Tibial nerve (tissue), 4 donors: ENCODE measurements around the gene PPP1R14C. TPM values are rescaled to one million over a fixed set of nuclear protein-coding genes. Genes with fewer than 3 reads are reported as not detected.

Source experiments
- DNase-seq, 2 donors: peaks; one replicate each; pipeline ENCODE4 v3.0.0-alpha.2; 2019; ENCODE audit warnings: low spot score in 2 of 2
- H3K27ac ChIP-seq, 4 donors: fragments of 200-600 bp; sonication (generic) in 3 of 4; one replicate each; pipeline ENCODE4 v1.5.1; 2017 to 2019; ENCODE audit warnings: mild to moderate bottlenecking in 1 of 4
- H3K27me3 ChIP-seq, 2 donors: fragments of 200-600 bp; sonication (generic) in 1 of 2; one replicate each; pipeline versions ENCODE4 v1.5.1 to v1.6.0; 2017 to 2019
- H3K36me3 ChIP-seq, 3 donors: fragments of 200-600 bp; sonication (generic); one replicate each; pipeline ENCODE4 v1.5.1; 2018 to 2019
- H3K4me1 ChIP-seq, 4 donors: fragments of 200-600 bp; sonication (generic) in 3 of 4; one replicate each; pipeline ENCODE4 v1.5.1; 2017 to 2019
- H3K4me3 ChIP-seq, 4 donors: fragments of 200-600 bp; sonication (generic) in 3 of 4; one replicate each; pipeline ENCODE4 v1.5.1; 2017 to 2019; ENCODE audit warnings: mild to moderate bottlenecking in 1 of 4, moderate library complexity in 1 of 4
- H3K9me3 ChIP-seq, 4 donors: fragments of 200-600 bp; sonication (generic) in 3 of 4; one replicate each; pipeline ENCODE4 v1.5.1; 2017 to 2019
- CTCF ChIP-seq, 5 experiments: fragments of 200-600 bp in 3 of 5; fragments of 450-650 bp in 2 of 5; sonication (generic) in 3 of 5; IDR thresholded peaks; one replicate each; pipeline ENCODE4 v1.5.1; 2016 to 2019; ENCODE audit warnings: antibody characterized with exemption in 5 of 5, mild to moderate bottlenecking in 3 of 5, moderate library complexity in 2 of 5
- EP300 ChIP-seq, 2 donors: sonication (generic); formaldehyde crosslinking; IDR thresholded peaks; one replicate each; pipeline ENCODE4 v1.6.1; 2017; ENCODE audit warnings: antibody characterized with exemption in 2 of 2, mild to moderate bottlenecking in 1 of 2
- POLR2A ChIP-seq, 2 donors: fragments of 450-650 bp; IDR thresholded peaks; one replicate each; pipeline ENCODE4 v1.6.1; 2017; ENCODE audit warnings: antibody characterized with exemption in 2 of 2, mild to moderate bottlenecking in 2 of 2, moderate library complexity in 2 of 2
- WGBS, 2 donors: methylation state at CpG; one replicate each; pipeline ENCODE4 v1.1.5; 2018; 5-methylcytosine and 5-hydroxymethylcytosine counted together
- total RNA-seq, 4 donors: library from RNA; depleted of rRNA; stranded (reverse); fragments of >200 nt; gene quantifications; one replicate each; pipeline ENCODE4 v1.1.0, GENCODE V29; 2016

The PPP1R14C gene
- total RNA-seq, 4 donors from 2014 or later, result 0.42 TPM; not detected in 3

DNA sequence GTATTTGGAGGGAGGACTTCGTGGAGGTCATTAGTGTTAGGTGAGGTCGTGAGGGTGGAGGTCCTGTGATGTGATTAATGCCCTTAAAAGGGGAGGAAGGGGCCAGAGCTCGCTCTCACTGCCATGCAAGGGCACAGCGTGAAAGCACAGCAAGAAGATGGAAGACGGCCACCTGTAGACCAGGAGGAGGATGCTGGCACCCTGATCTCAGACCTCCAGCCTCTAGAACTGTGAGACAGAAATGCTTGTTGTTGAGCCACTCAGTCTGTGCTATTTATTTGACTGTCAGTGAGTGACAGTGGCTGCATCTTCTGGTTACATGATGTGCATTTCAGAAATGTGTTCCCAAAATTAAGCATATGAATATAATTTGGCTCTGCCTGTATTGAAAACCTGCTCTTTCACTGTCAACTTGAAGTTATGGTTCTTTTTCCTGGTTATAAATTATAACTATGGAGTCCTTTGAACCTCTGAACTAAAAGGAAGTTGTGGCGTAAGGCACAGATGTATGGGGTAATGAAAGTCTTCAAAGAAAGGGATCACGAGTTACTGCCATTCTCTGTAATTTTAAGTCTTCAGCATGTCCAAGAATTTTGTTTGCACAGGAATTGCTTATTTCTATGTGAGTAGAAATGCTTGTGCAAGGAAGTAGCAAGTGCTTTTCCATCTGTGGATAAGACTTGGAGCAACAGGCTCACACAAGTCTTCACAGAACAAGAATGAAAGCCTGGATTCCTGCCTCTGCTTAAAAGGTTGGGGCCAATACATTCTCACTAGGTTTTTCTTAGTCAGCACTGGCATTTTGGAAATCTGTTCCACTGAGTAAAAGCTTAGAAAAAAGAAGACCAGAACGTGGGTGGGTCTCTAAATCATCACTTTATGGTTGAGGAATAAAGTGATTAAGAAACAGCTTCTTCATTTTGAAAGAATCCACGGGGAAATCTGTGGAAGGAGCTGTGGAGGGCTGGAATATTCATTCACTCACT is 10.3 kb downstream of the PPP1R14C start:
- WGBS, 2 donors, result 47 to 51% methylated on average over 9 of the region's 9 CpGs
- Histone ChIP-seq H3K27me3 (peaks cover 0 to 36% of the 10 kb centered on the region in 2 donors), H3K9me3 (no peaks in the 10 kb centered on the region), H3K36me3 (no peaks in the 10 kb centered on the region), H3K4me3 (no peak overlapping the region), H3K4me1 (peaks cover 0 to 3% (median 0%) of the 10 kb centered on the region in 4 donors), H3K27ac (no peak overlapping the region)
- no peak for DNase-seq
- no peak for TF ChIP-seq CTCF (IDR thresholded peaks at IDR 0.05)
- no peak for TF ChIP-seq EP300 (IDR thresholded peaks at IDR 0.05)
- no peak for TF ChIP-seq POLR2A (IDR thresholded peaks at IDR 0.05)

DNA sequence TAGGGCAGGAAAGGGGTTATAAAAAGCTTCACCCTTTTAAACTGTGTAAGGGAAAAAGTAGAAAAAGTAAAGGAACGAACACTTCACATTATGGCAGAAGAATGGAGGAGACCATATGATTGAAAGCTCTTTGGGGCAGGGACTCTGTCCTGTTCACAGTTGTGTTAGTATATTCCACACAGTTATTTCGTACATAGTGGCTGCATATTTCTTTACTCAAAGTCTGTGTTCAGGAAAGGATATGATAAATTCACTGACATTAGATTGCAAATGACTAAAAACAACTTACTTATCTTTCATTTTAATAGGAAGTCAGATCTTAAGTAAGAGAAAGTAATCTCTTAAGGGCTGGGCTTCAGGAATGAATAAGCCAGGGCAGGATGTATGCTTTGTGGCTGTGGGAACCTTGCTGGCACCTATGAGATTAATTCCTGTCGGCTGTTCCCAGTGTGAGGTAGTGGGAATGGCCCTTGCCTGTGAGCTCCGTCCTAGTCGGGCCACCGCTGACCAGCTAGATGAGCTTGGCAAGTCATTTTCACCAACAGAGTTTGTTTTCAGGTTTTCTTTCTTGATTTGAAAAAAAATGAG is 11.2 kb downstream of the PPP1R14C start:
- 73 to 75% methylated on average over 6 of the region's 6 CpGs for WGBS, 2 donors

DNA sequence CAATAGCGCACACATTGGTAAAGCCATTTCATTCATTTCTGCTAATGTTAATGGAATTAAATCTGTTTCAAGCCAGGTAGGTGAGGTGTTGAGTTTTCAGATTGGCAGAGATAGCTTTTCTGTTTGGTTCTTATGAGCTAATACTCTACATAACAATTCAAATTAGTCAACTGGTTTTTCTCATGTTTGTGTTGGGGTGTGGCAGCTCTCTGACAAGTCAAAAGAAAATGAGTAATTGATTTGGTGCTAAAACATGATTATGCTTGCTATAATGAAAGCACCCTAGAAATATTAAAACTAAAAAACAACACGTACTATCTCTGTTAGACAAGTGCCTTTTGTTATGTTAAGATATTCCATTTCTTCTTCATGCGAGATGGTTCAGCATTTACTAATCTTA is 13.6 kb downstream of the PPP1R14C start:
- Histone ChIP-seq H3K9me3 (no peaks in the 10 kb centered on the region), H3K27me3 (peaks cover 0 to 13% of the 10 kb centered on the region in 2 donors), H3K4me1 (peaks cover 0 to 3% (median 0%) of the 10 kb centered on the region in 4 donors), H3K4me3 (no peak overlapping the region), H3K36me3 (no peaks in the 10 kb centered on the region), H3K27ac (no peak overlapping the region)
- no peak for DNase-seq
- 91 to 92% methylated on average over 3 of the region's 3 CpGs for WGBS, 2 donors
- TF ChIP-seq CTCF (IDR thresholded peaks at IDR 0.05) (no peak), EP300 (IDR thresholded peaks at IDR 0.05) (no peak), POLR2A (IDR thresholded peaks at IDR 0.05) (no peak)

More for the DNA sequence above, 11.2 kb downstream of the PPP1R14C start:
- DNase-seq, result no peak
- Histone ChIP-seq H3K36me3 (no peaks in the 10 kb centered on the region), H3K9me3 (no peaks in the 10 kb centered on the region), H3K4me3 (no peak overlapping the region), H3K27ac (no peak overlapping the region), H3K4me1 (peaks cover 0 to 3% (median 0%) of the 10 kb centered on the region in 4 donors), H3K27me3 (peaks cover 0 to 28% of the 10 kb centered on the region in 2 donors)
- TF ChIP-seq EP300 (IDR thresholded peaks at IDR 0.05) (no peak), POLR2A (IDR thresholded peaks at IDR 0.05) (no peak), CTCF (IDR thresholded peaks at IDR 0.05) (no peak)

DNA sequence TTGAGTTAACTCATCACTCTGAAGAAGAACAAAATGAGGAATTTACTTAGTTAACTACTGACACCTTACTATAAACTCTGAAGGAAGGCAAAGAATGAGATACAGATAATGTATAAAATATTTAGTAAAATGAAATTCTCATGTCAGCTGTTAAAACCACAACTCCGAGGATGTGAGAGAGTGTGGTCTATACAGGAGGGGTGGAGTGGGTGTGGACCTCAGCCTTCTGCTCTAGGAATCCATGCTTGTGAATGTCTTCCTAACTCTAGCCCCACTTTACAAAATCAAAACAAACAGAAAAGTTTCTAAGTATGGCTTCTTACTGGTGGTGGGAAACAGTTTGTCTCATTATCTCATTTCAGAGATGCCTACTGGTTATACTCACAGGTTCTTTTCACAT is 14.2 kb downstream of the PPP1R14C start:
- TF ChIP-seq CTCF (IDR thresholded peaks at IDR 0.05), result no peak
- no peak for TF ChIP-seq POLR2A (IDR thresholded peaks at IDR 0.05)
- TF ChIP-seq EP300 (IDR thresholded peaks at IDR 0.05), result no peak
- H3K4me1 ChIP-seq, result peaks cover 0 to 3% (median 0%) of the 10 kb centered on the region in 4 donors
- H3K36me3 ChIP-seq, result no peaks in the 10 kb centered on the region
- no peaks in the 10 kb centered on the region for H3K9me3 ChIP-seq
- H3K27ac ChIP-seq, result no peak overlapping the region
- no peak overlapping the region for H3K4me3 ChIP-seq
- peaks cover 0 to 10% of the 10 kb centered on the region in 2 donors for H3K27me3 ChIP-seq
- no peak for DNase-seq
- WGBS, 2 donors, result 63 to 78% methylated on average over 1 of the region's 1 CpG

GRCh38 chr6:150159757-150160156 is 16.9 kb downstream of the PPP1R14C start:
- no peak for DNase-seq
- WGBS, 2 donors, result 72 to 77% methylated on average over 4 of the region's 4 CpGs
- Histone ChIP-seq H3K4me3 (no peak overlapping the region), H3K36me3 (no peaks in the 10 kb centered on the region), H3K4me1 (no peaks in the 10 kb centered on the region), H3K9me3 (no peaks in the 10 kb centered on the region), H3K27me3 (no peaks in the 10 kb centered on the region), H3K27ac (no peak overlapping the region)
- TF ChIP-seq EP300 (IDR thresholded peaks at IDR 0.05) (no peak), CTCF (IDR thresholded peaks at IDR 0.05) (no peak), POLR2A (IDR thresholded peaks at IDR 0.05) (no peak)
